Stimulated activated CD4-positive, alpha-beta T cell treated with anti-CD3 and anti-CD28 coated beads, Interleukin-2, amount 100 ng/mL, for 48 hours (primary cell): ENCODE measurements around the gene GPX4.
A peak's percentile ranks its signal among the peaks of the same experiment; 100 is the strongest.

Experiments
- DNase-seq, 2 donors: peaks; one replicate each; pipeline ENCODE4 v3.0.0-alpha.2; 2020

Gene GPX4

DNA sequence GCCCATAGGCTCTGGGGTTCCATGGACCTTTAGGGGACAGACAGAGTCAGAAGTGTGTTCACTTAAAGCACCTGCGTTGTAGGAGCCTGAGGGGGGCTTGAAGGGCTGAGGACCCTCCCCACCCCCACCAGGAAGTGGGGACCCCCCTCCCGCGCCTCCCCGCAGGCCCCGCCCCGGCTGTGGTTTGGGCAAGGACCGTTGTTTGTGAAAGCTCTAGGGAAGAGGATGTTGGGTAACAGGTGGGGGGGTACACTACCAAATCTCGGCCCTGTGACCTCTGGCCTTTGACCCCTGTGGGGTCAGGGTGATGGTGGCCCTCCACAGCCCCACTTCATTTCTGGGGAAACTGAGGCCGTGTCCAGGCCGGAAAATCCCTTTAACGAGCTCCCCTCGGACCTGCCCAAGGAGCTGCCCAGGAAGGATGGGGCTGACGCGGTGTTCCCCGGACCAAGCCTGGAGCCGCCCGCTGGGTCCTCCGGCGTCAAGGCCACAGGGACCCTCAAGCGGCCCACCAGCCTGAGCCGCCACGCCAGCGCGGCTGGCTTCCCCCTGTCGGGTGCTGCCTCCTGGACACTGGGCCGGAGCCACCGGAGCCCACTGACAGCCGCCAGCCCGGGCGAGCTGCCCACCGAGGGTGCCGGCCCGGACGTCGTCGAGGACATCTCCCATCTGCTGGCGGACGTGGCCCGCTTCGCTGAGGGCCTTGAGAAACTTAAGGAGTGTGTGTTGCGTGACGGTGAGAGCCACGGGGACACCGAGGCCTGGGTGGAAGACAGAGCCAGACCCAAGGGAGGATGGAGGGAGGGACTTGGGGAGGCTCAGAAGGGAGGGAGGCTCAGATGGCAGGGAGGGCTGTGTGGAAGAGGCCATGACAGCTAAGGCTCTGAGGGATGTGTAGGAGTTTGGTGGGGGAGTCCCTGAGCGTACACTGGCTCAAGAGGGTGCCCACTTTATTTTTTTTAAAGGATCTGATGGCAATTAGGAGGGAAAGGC lies 35.5 kb upstream of the GPX4 start:
- DNase-seq: no peak

DNA sequence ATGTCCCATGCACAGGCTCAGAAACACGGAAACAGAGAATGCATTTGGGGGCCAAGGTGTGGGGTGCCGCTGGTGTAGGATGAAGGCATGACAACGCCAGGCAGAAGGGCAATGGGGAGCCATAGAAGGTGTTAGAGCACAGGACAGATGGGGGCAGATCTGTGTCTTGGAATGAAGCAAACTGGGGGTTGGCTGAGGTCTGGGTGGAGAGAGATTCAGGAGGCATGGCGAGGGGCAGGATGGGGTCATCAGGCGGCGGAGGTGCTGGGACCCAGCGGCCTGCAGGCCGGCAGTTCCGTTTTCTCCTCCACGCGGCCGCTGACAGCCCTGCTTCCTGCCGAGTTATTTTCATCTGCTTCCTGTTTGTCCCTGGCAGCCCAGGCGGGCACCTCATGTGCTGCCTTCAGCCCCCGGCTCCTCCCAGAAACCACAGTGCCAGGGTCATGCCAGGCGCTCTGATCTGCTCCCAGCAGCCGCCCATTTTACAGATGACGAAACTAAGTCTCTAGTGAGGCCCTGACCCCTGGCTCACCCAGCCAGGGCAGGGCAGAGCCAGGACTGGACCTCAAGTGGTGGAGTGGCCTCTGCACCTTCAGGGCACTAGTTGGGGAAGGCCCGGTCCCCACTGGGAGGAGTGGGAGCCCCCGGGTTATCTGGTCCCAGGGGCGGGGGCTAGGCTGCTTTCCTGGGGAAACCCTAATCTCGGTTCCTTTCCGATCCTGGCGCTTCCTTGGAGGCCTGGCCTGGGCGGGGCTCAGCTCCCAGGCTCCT lies 34.6 kb upstream of the GPX4 start:
- DNase-seq: peak in 1 of 2 donors; percentile 46

DNA sequence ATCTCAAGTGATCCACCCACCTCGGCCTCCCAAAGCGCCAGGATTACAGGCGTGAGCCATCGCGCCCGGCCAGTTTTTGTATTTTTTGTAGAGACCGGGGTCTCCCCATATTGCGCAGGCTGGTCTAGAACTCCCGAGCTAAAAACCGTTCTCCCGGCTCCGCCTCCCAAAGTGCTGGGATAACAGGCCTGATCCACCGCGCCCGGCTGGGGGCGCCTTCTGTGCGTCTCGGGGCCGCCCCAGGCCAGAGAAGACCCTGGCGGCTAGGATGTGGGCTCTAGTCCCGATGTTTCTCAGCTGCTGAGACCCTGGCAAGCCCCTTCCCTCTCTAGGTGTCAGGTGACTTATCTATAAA lies 33.2 kb upstream of the GPX4 start:
- no peak for DNase-seq

DNA sequence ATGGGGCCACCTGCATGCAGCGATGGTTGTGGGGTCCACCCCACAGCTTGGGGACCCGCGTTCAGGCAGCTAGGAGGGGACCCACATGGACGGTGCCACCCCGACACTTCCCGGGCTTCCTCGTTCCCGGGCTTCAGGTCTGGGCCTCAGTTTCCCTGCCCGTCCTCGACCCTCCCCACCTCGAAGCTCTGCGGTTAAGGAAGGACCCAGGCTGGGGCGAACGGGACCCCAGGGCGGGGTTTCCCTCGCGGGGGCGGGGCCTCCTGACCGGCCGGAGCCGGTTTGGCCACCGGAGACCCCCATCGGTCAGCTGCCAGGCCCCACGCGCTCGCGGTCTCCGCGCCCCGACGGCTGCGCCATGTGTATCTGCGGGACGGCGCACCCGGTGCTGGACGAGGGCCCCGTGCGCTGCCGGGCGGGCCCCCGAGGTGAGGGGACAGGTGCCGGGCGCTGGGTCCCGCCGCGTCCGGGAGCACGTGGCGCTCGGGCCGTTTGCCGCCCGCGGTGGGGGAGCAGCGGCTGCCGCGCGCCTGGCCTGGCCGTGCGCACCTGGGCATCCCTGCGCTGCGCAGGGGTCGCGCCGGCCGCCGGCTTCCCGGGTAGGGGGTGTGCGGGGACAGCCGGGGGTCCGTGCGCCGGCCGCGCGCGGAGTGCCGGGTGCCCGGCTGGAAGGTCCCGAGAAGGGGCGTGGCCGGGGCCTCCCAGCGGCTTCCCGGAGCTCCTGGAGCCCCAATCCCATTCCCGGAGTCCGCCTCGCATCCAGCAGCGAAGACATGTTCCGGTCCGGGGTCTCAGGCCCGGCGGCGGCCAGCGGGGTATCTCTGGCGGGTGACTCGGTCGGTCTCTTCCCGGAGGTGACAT lies 32.6 kb upstream of the GPX4 start:
- no peak for DNase-seq

DNA sequence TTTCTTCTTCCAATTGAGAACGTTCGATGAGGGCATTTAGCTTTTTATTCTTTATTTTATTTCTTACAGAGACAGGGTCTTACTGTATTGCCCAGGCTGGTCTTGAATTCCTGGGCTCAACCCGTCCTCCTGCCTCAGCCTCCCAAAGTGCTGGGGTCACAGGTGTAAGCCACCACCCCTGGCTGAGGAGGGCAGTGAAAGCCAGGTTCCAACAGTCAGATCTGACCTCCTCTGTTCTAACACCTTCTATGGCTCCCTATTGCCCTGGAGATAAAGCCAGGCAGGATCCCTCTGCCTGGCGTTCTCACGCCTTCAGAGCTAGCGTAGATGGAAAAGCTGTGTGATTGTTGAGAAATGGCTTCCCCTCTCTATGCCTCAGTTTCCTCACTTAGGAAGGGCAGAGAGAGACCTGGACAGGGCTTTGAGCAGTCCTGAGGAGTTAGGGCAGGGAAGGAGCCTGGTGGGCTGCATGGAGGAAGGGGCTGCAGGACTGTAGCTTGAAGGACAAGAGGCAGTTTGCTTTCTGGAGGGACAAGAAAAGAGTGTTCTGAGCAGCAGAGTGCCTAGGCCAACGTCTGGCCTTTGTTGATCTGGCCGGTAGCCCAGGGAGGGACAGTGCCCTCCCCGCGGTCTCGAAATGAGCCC lies 31.3 kb upstream of the GPX4 start:
- no peak for DNase-seq

DNA sequence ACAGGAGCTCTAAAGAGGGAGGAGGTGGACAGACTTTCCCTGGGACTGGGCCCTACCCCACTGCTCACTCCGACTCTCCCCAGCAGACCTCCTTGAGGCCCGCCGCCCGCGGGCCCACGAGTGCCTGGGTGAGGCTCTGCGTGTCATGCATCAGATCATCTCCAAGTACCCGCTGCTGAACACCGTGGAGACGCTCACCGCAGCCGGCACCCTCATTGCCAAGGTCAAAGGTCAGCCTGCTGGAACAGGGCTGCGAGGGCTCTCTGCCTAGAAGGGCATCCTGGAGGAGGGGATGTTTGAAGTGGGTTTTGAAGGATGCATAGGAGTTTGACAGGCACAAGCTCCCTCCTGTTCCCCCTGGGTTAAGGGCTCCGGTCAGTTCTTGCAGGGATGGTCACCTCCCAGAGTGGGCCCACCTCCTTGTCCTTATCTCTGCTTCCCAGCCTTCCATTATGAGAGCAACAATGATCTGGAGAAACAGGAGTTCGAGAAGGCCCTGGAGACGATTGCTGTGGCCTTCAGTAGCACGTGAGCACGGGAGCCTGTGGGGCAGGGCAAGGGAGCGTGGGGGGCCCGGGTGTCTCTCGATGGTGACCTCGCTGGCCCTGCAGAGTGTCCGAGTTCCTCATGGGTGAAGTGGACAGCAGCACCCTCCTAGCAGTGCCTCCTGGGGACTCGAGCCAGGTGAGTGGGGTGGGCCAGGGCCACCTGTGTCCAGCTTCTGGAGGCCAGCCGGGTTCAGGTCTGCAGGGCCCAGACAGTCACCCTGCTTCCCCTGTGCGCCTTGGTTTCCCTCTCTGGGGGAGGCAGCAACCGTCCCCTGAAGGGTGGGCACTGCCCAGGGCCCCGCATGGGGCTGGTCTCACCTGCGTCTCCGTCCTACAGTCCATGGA lies 30.5 kb upstream of the GPX4 start:
- DNase-seq: no peak

DNA sequence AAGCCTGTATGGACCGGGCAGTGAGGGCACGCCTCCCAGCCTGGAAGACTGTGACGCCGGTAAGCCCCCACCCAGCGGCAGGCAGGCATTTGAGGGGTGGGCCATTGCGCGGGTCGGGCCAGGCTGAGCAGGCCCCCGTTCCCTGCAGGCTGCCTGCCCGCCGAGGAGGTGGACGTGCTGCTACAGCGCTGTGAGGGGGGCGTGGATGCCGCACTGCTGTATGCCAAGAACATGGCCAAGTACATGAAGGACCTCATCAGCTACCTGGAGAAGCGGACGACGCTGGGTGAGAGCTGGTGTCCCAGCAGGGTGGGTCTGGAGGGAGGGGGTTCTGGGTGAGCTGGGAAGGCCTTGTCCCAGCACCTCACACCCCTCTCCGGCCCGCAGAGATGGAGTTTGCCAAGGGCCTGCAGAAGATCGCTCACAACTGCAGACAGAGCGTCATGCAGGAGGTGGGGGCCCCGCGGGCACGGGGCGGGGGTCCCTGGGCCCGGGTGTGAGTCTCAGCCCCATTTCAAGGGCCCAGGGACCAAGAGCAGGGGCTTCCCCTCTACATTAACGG lies 29.8 kb upstream of the GPX4 start:
- DNase-seq: no peak

DNA sequence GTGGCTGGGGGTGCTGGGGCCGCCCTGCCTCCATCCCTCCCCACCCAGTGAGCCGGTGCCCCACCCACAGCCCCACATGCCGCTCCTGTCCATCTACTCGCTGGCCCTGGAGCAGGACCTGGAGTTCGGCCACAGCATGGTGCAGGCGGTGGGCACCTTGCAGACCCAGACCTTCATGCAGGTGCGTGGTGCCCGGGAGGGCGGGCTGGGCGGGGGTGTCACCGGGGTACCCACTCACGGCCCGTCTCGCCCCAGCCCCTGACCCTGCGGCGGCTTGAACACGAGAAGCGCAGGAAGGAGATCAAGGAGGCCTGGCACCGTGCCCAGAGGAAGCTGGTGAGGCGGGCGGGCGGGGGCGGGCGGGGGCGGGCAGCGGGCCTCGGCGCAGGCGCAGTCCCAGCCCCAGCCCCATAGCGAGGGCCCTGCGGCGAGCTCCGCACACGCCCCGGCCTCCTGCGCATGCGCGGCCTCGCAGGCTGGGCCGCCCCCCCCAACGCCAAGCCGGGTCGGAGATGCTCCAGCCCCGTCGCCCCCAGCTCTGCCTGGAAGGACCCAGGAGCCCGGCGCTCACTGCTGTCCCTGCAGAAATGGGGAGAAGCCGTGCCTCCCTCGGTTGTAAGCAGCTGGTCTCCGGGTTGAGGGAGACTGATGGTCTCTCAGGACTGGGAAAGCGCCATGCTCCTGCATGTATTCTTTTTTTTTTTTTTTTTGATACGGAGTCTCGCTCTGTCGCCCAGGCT lies 29.1 kb upstream of the GPX4 start:
- DNase-seq: peak; percentile 71 to 78

DNA sequence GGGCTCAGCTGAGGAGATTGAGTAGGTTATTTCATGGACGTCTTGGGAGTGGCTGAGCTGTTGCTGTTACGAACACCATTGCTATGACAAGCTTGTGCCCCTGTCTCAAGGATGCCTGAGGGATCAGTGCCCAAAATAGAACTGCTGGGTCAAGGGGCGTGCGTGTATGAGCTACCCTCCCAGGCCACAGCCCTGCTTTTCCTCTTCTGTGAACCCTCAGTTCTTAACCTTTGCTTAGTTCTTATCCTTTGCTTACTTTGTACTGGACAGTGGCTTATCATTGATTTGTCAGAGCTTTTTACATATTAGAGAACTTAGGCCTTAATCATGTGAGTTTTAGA lies 27.8 kb upstream of the GPX4 start:
- DNase-seq: no peak

DNA sequence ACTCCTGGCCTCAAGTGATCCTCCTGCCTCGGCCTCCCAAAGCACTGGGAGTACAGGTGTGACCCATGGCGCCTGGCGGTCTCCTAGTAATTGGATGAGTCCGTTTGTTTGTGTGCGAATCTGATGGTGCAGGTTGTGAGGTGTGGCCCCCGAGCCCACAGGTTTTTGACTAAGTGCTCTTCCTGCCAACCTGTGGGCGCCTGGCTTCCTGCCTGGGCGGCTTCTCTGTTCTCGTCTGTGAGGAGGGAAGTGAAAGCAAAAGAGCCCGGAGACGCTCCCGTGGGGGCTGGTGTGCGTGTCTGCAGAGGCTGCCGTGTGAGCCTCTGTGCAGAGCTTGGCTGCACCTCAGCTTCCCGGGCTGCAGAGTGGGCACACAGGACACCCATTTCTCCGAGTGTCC lies 26.8 kb upstream of the GPX4 start:
- peak; percentile 78 to 81 for DNase-seq

DNA sequence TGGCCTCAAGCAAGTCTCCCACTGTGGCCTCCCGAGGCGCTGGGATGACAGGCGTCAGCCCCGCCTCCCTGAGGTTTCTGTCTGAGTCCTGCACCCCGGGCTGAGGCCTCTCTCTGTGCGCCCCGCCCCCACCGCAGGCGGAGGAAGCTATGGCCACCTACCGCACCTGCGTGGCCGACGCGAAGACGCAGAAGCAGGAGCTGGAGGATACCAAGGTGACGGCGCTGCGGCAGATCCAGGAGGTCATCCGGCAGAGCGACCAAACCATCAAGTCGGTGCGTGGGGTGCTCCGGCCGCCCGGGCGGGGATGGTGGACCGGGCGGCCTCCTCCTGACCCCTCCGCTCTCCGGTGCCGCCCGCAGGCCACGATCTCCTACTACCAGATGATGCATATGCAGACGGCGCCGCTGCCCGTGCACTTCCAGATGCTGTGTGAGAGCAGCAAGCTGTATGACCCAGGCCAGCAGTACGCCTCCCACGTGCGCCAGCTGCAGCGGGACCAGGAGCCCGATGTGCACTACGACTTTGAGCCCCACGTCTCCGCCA lies 24.2 kb upstream of the GPX4 start:
- DNase-seq: peak; percentile 64 to 74

DNA sequence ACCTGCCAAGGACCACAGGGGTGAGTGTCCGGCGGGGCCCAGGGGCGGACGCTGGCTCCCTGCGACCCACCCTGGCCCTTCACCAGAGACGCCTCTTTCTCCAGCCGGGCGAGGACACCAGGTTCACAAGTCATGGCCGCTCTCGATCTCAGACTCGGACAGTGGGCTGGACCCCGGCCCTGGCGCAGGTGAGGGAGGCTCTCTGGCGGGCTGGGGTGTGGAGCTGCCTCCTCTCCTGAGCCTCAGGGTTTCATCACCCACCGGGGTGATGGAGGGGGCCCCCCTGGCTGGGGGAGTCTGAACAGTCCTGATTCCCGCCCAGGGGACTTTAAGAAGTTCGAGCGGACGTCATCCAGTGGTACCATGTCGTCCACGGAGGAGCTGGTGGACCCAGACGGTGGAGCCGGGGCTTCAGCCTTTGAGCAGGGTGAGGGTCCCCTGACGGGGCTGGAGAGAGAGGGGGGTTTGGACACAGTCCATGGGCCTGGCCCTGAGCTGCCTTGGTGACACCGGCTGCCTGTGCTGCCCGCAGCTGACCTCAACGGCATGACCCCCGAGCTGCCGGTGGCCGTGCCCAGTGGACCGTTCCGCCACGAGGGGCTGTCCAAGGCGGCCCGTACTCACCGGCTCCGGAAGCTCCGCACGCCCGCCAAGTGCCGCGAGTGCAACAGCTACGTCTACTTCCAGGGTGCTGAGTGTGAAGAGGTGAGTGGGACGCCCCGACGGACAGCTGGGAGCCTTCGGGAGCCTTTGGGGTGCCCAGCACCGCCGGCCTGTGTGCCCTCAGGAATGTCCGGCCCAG lies 23.2 kb upstream of the GPX4 start:
- no peak for DNase-seq

DNA sequence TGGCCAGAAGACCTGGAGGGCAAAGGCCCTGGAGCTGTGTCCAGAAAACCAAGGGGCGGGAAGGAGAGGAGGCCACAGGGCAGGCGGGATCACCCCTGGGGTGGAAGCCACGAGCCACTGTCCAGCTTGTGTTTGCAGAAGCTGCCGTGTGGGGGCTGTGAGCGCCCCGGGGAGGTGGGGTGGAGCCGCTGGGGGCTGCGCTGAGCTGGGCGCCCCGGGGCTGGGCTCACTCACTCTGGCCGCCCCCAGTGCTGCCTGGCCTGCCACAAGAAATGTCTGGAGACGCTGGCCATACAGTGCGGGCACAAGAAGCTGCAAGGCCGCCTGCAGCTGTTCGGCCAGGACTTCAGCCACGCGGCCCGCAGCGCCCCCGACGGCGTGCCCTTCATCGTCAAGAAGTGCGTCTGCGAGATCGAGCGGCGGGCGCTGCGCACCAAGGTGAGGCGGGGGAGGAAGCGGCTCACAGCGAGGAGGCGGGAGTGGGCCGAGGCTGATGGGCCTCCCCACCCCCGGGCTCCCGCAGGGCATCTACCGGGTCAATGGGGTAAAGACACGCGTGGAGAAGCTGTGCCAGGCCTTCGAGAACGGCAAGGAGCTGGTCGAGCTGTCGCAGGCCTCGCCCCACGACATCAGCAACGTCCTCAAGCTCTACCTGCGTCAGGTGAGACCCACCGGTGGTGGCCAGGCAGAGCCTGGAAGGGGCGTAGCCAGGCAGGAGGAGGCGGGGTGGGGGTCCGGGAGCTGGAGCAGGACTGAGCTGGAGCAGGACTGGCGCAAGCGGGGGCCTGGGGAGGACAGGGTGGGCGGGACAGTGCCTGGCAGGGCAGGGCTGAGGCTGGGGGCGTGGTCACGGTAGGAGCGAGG lies 22.3 kb upstream of the GPX4 start:
- no peak for DNase-seq

DNA sequence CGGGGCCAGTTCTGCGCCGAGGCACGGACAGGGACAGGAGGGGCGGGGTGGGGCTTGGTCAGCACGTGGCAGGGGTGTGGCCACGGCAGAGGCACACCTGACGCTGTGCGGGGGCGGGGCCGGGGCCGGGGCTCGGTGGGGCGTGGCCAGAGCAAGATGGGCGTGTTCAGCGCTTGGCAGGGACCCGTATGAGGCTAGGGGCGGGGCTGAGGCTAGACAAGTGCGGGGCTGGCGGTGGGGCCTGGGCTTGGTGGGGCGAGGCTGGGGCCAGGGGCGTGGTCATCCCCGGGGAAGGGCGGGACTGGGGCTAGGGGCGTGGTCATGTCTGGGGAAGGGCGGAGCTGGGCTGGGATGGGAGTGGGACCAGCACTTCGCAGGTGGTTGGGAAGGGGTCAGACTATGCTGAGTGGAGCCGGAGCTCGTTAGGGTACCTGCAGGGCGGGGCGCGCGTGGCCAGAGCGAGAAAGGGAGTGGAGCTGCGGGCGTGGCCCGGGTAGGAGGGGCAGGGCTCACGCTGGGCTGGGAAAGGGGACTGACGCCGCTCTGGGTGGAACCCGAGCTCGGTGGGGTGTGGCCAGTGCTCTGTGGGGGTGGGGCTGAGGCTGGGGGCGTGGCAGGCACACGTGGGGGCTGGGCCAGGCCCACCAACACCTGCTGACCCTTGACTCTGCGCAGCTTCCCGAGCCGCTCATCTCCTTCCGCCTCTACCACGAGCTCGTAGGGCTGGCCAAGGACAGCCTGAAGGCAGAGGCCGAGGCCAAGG lies 21.4 kb upstream of the GPX4 start:
- peak; percentile 64 to 79 for DNase-seq

DNA sequence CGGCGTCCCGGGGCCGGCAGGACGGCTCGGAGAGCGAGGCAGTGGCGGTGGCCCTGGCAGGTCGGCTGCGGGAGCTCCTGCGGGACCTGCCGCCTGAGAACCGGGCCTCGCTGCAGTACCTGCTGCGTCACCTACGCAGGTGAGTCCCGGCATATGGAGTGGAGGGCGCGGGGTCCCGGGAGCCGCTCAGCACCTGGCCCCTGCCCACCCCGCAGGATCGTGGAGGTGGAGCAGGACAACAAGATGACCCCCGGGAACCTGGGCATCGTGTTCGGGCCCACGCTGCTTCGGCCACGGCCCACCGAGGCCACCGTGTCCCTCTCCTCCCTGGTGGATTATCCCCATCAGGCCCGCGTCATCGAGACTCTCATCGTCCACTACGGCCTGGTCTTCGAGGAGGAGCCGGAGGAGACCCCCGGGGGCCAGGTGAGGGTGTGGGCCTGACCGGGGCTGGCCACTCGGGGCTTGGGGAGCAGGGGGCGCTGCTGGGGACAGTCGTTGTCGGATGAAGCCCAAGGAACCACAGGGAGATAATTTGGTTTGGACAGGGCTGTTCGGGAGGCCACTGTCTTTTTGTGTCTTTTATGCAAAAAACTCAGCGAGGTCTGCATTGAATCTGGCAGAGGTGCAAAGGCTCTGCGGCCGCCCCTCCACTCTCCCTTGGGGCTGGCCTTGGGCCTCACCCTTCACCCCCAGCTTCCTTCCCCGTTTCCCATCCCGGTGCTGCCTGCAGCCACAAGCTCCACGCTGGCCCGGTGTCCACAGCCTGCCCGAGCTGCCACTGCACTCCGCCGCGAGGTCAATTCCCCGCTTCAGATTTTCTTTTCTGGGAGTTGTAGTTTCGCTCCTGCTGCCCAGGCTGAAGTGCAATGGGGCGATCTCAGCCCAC lies 20.6 kb upstream of the GPX4 start:
- no peak for DNase-seq
